GM23338 (cell line): ENCODE results near the gene NMRK2. TPM values are rescaled to one million over a fixed set of nuclear protein-coding genes. Genes with fewer than 3 reads are reported as not detected.

ENCODE experiments used
- ATAC-seq: fragments of 200-7000 bp; cut with Tn5 transposase; 3 replicates; pipeline ENCODE4 v1.9.1; 2020
- DNase-seq: peaks from one replicate; pipeline ENCODE4 v3.0.0-alpha.2; 2015; ENCODE audit warnings: low spot score
- H2AFZ ChIP-seq: fragments of 200-600 bp; sonication (generic); 2 replicates; pipeline ENCODE4 v1.8.0; 2016; ENCODE audit warnings: antibody characterized with exemption, mild to moderate bottlenecking, moderate library complexity
- H3F3A ChIP-seq: fragments of 200-600 bp; sonication (generic); replicated peaks from 2 replicates; pipeline ENCODE4 v1.8.0; 2017; ENCODE audit warnings: antibody characterized with exemption, mixed run types, low read depth
- H3K27ac ChIP-seq: fragments of 200-600 bp; sonication (generic); 2 replicates; pipeline ENCODE4 v1.6.1; 2016; ENCODE audit warnings: low read depth
- H3K27me3 ChIP-seq: fragments of 200-600 bp; sonication (generic); 2 replicates; pipeline ENCODE4 v1.8.0; 2016; ENCODE audit warnings: mild to moderate bottlenecking, mixed run types, moderate library complexity; ENCODE audit not compliant: insufficient read depth
- H3K36me3 ChIP-seq: fragments of 200-600 bp; sonication (generic); 2 replicates; pipeline ENCODE4 v1.8.0; 2016; ENCODE audit warnings: mild to moderate bottlenecking; ENCODE audit not compliant: insufficient read depth
- H3K4me1 ChIP-seq: fragments of 200-600 bp; sonication (generic); 2 replicates; pipeline ENCODE4 v1.8.0; 2016; ENCODE audit warnings: mild to moderate bottlenecking, moderate library complexity; ENCODE audit not compliant: insufficient read depth
- H3K4me2 ChIP-seq: fragments of 200-600 bp; sonication (generic); 2 replicates; pipeline ENCODE4 v1.7.1; 2017; ENCODE audit warnings: mixed run types
- H3K4me3 ChIP-seq: fragments of 200-600 bp; sonication (generic); 2 replicates; pipeline ENCODE4 v1.6.1; 2016; ENCODE audit warnings: mixed run types
- H3K79me2 ChIP-seq: fragments of 200-600 bp; sonication (generic); replicated peaks from 2 replicates; pipeline ENCODE4 v1.8.0; 2017; ENCODE audit warnings: mild to moderate bottlenecking; ENCODE audit not compliant: insufficient read depth
- H3K9me2 ChIP-seq: fragments of 200-600 bp; sonication (generic); 2 replicates; pipeline ENCODE4 v1.8.0; 2017; ENCODE audit not compliant: insufficient read depth
- H4K20me1 ChIP-seq: fragments of 200-600 bp; sonication (generic); replicated peaks from 2 replicates; pipeline ENCODE4 v1.8.0; 2017; ENCODE audit warnings: mild to moderate bottlenecking; ENCODE audit not compliant: insufficient read depth
- H3K27ac Mint-ChIP-seq: 2 replicates; pipeline ENCODE4 v1.8.0; 2020; ENCODE audit warnings: inconsistent platforms, mild to moderate bottlenecking, moderate library complexity, mixed read lengths
- H3K27me3 Mint-ChIP-seq: 3 replicates; pipeline ENCODE4 v1.8.0; 2022; ENCODE audit warnings: low read depth, mild to moderate bottlenecking, moderate library complexity, mixed read lengths, inconsistent platforms; ENCODE audit not compliant: insufficient read depth, poor library complexity
- H3K36me3 Mint-ChIP-seq: 3 replicates; pipeline ENCODE4 v1.8.0; 2021; ENCODE audit warnings: low read depth, mild to moderate bottlenecking, inconsistent platforms, moderate library complexity, mixed read lengths
- H3K4me1 Mint-ChIP-seq: 3 replicates; pipeline ENCODE4 v1.8.0; 2020; ENCODE audit warnings: mild to moderate bottlenecking, inconsistent platforms, mixed read lengths
- H3K4me3 Mint-ChIP-seq: 3 replicates; pipeline ENCODE4 v1.8.0; 2021; ENCODE audit warnings: moderate library complexity, mild to moderate bottlenecking, inconsistent platforms, mixed read lengths
- H3K9me3 Mint-ChIP-seq: 3 replicates; pipeline ENCODE4 v1.8.0; 2020; ENCODE audit warnings: moderate library complexity, mild to moderate bottlenecking, inconsistent platforms, mixed read lengths
- CREB1 ChIP-seq: fragments of 250-450 bp; sonication (Bioruptor Pico); IDR thresholded peaks from 2 replicates; pipeline ENCODE4 v1.5.0; 2020; ENCODE audit warnings: low read depth, mild to moderate bottlenecking, moderate library complexity
- CTCF ChIP-seq, 2 experiments: fragments of 200-600 bp in 1 of 2; sonication (generic) in 1 of 2; conservative IDR thresholded peaks; 2 replicates each; pipeline versions ENCODE4 v1.5.1 to v1.6.1; 2016 to 2017; ENCODE audit warnings: antibody characterized with exemption in 2 of 2, low read depth in 2 of 2, mild to moderate bottlenecking in 2 of 2, moderate library complexity in 1 of 2
- EZH2phosphoT487 ChIP-seq: fragments of 200-600 bp; sonication (generic); IDR thresholded peaks from one replicate; pipeline ENCODE4 v1.8.1; 2018; ENCODE audit warnings: antibody characterized with exemption; ENCODE audit not compliant: unreplicated experiment
- NANOG ChIP-seq: IDR thresholded peaks from 2 replicates; pipeline ENCODE4 v1.6.1; 2016; ENCODE audit warnings: antibody characterized with exemption, borderline replicate concordance
- POLR2AphosphoS5 ChIP-seq: IDR thresholded peaks from 2 replicates; pipeline ENCODE4 v1.6.1; 2016; ENCODE audit warnings: antibody characterized with exemption, low read depth
- REST ChIP-seq: IDR thresholded peaks from one replicate; pipeline ENCODE4 v1.6.1; 2018; ENCODE audit warnings: antibody characterized with exemption; ENCODE audit not compliant: unreplicated experiment
- STAT1 ChIP-seq: IDR thresholded peaks from one replicate; pipeline ENCODE4 v1.6.1; 2016; ENCODE audit warnings: antibody characterized with exemption; ENCODE audit not compliant: unreplicated experiment
- ZNF462 ChIP-seq: fragments of 250-450 bp; sonication (Bioruptor Pico); IDR thresholded peaks from 2 replicates; pipeline ENCODE4 v1.5.0; 2020; ENCODE audit warnings: mild to moderate bottlenecking, moderate library complexity
- polyA plus RNA-seq: library from polyadenylated mRNA; unstranded; fragments of >200 nt; fragmentation: Nextera tagmentation; extraction: Ambion mirVana; gene quantifications from 2 replicates; pipeline ENCODE4 v1.2.1, GENCODE V29; 2016
- total RNA-seq: library from RNA; depleted of rRNA; stranded (reverse); fragments of >200 nt; shearing (Covaris generic); gene quantifications from 2 replicates; pipeline ENCODE4 v1.2.3, GENCODE V29; 2014

NMRK2 gene
- total and polyA plus RNA-seq, 2 experiments from 2014 or later = 55.9 to 65.3 TPM

GRCh38 chr19:3942790-3943409 is 10.0 kb downstream of the NMRK2 start (continued):
- TF ChIP-seq CTCF (conservative IDR thresholded peaks at IDR 0.05; ENCODE audit: low read depth in 2 of 2) = no peak
- no peak for TF ChIP-seq EZH2phosphoT487
- TF ChIP-seq POLR2AphosphoS5 = no peak
- TF ChIP-seq CREB1 (CRISPR knock-in tag) = no peak

- no peak for DNase-seq
- H3K4me1 Mint-ChIP-seq = no peaks in the 10 kb centered on the region
- no peaks in the 10 kb centered on the region for H4K20me1 ChIP-seq
- no peaks in the 10 kb centered on the region for H3F3A ChIP-seq
- no peak overlapping the region for H2AFZ ChIP-seq
- peaks cover 34% of the 10 kb centered on the region for H3K36me3 Mint-ChIP-seq
- no peak overlapping the region for H3K27ac ChIP-seq
- H3K4me1 ChIP-seq = no peaks in the 10 kb centered on the region
- H3K4me3 Mint-ChIP-seq = no peak overlapping the region; the same call in 2 of the 3 replicates
- no peak overlapping the region for H3K4me3 ChIP-seq
- no peak for ATAC-seq
- H3K79me2 ChIP-seq = no peaks in the 10 kb centered on the region
- no peak overlapping the region for H3K4me2 ChIP-seq
- H3K9me2 ChIP-seq = no peaks in the 10 kb centered on the region
- no peaks in the 10 kb centered on the region; the same call in 1 of the 2 replicates for H3K36me3 ChIP-seq
- H3K27ac Mint-ChIP-seq = no peak overlapping the region
- no peaks in the 10 kb centered on the region; the same call in 2 of the 3 replicates for H3K9me3 Mint-ChIP-seq
- H3K27me3 ChIP-seq = no peaks in the 10 kb centered on the region
- peaks cover 8% of the 10 kb centered on the region for H3K27me3 Mint-ChIP-seq
- no peak for TF ChIP-seq POLR2AphosphoS5
- TF ChIP-seq CTCF (conservative IDR thresholded peaks at IDR 0.05; ENCODE audit: low read depth in 2 of 2) = no peak
- TF ChIP-seq EZH2phosphoT487 = no peak
- no peak for TF ChIP-seq NANOG
- no peak for TF ChIP-seq ZNF462 (CRISPR knock-in tag)
- no peak for TF ChIP-seq CREB1 (CRISPR knock-in tag)
- no peak for TF ChIP-seq REST
- no peak for TF ChIP-seq STAT1
Measured at GRCh38 chr19:3944018-3944721, 11.3 kb downstream of the NMRK2 start.
